NCI-H128 (cell line): ENCODE data around the gene CAMTA1.

Experiments used
- DNase-seq: peaks from one replicate; lab custom pipeline; 2025; ENCODE audit not compliant: unreplicated experiment; lab: John Stamatoyannopoulos, UW

Gene CAMTA1

GRCh38 chr1:7420098-7420445 lies 634.8 kb downstream of the CAMTA1 start:
- DNase-seq = no peak

- DNase-seq = no peak
These were observed 635.3 kb downstream of the CAMTA1 start for GRCh38 chr1:7420470-7421100.

GRCh38 chr1:7421471-7422075 lies 636.3 kb downstream of the CAMTA1 start:
- no peak for DNase-seq

- DNase-seq = no peak
These were observed 636.8 kb downstream of the CAMTA1 start for GRCh38 chr1:7422081-7422480.

GRCh38 chr1:7422561-7422960 lies 637.3 kb downstream of the CAMTA1 start:
- no peak for DNase-seq

- no peak for DNase-seq
These were observed 637.7 kb downstream of the CAMTA1 start for GRCh38 chr1:7422966-7423365.

GRCh38 chr1:7424352-7424890 lies 639.2 kb downstream of the CAMTA1 start:
- DNase-seq = no peak

GRCh38 chr1:7425229-7425628 lies 640.0 kb downstream of the CAMTA1 start:
- no peak for DNase-seq

- DNase-seq = no peak
These were observed 640.5 kb downstream of the CAMTA1 start for GRCh38 chr1:7425771-7426170.

GRCh38 chr1:7426780-7427604 lies 641.7 kb downstream of the CAMTA1 start:
- no peak for DNase-seq

- no peak for DNase-seq
These were observed 642.5 kb downstream of the CAMTA1 start for GRCh38 chr1:7427605-7428300.

- DNase-seq = no peak
These were observed 644.0 kb downstream of the CAMTA1 start for GRCh38 chr1:7429290-7429689.

- no peak for DNase-seq
These were observed 644.9 kb downstream of the CAMTA1 start for GRCh38 chr1:7430047-7430608.

GRCh38 chr1:7430691-7431090 lies 645.4 kb downstream of the CAMTA1 start:
- no peak for DNase-seq

GRCh38 chr1:7432102-7432899 lies 647.0 kb downstream of the CAMTA1 start:
- peak; percentile 29 for DNase-seq

- no peak for DNase-seq
These were observed 647.7 kb downstream of the CAMTA1 start for GRCh38 chr1:7432900-7433380.

- no peak for DNase-seq
These were observed 649.3 kb downstream of the CAMTA1 start for GRCh38 chr1:7434566-7434965.

- no peak for DNase-seq
These were observed 650.2 kb downstream of the CAMTA1 start for GRCh38 chr1:7435276-7436055.
